22Rv1 (cell line): ENCODE measurements around the gene RSRC1.

Experiments
- CTCF ChIP-seq: fragments of 450-650 bp; IDR thresholded peaks from 2 replicates; pipeline ENCODE4 v1.5.1; 2017; ENCODE audit warnings: mild to moderate bottlenecking
- ZFX ChIP-seq: fragments of 450-650 bp; IDR thresholded peaks from 2 replicates; pipeline ENCODE4 v1.6.1; 2017; ENCODE audit warnings: antibody characterized with exemption, borderline replicate concordance

GRCh38 chr3:158359339-158359738, 249.4 kb downstream of the RSRC1 start:
- TF ChIP-seq CTCF: no peak
- TF ChIP-seq ZFX: no peak
